DOHH2 (cell line): ENCODE results near the gene NUDT16.

Source experiments
- EZH2phosphoT487 ChIP-seq: fragments of 200-600 bp; sonication (generic); IDR thresholded peaks from 2 replicates; pipeline ENCODE4 v1.6.1; 2017; ENCODE audit warnings: borderline replicate concordance, mild to moderate bottlenecking, antibody characterized with exemption, low read length, moderate library complexity, mixed read lengths
- TF ChIP-seq, protein P1 (sequence below): fragments of 200-600 bp; sonication (generic); IDR thresholded peaks from one replicate; pipeline ENCODE4 v1.5.1; 2014; ENCODE audit warnings: antibody characterized with exemption, mild to moderate bottlenecking, low read depth, low read length; ENCODE audit not compliant: poor library complexity, severe bottlenecking

DNA sequence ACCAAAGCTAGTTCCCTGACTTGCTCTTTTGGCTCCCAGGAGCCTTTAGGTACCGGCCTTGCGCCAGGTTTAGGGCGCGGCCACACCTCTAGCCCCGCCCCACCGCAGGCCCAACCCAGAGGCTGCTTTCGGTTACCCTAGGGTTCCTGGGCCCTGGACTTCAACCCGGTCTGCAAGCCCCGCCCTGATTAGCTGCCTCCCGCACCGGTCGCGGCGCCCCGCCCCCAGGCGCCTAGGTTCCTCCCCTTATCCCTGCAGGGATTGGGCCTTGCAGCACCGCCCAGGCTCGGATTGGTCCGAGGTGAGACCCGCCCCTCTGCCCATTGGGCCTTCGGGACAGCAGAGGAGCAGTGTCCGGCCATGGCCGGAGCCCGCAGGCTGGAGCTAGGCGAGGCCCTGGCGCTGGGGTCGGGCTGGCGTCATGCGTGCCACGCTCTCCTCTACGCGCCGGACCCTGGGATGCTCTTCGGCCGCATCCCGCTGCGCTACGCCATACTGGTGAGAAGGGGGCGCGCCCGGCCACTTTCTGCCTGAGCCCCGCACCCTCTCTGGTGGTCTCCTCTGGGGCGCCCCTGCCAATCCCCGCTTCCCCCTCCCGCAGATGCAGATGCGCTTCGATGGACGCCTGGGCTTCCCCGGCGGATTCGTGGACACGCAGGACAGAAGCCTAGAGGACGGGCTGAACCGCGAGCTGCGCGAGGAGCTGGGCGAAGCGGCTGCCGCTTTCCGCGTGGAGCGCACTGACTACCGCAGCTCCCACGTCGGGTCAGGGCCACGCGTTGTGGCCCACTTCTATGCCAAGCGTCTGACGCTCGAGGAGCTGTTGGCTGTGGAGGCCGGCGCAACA is at the start of gene NUDT16:
- TF ChIP-seq, protein P1, sequence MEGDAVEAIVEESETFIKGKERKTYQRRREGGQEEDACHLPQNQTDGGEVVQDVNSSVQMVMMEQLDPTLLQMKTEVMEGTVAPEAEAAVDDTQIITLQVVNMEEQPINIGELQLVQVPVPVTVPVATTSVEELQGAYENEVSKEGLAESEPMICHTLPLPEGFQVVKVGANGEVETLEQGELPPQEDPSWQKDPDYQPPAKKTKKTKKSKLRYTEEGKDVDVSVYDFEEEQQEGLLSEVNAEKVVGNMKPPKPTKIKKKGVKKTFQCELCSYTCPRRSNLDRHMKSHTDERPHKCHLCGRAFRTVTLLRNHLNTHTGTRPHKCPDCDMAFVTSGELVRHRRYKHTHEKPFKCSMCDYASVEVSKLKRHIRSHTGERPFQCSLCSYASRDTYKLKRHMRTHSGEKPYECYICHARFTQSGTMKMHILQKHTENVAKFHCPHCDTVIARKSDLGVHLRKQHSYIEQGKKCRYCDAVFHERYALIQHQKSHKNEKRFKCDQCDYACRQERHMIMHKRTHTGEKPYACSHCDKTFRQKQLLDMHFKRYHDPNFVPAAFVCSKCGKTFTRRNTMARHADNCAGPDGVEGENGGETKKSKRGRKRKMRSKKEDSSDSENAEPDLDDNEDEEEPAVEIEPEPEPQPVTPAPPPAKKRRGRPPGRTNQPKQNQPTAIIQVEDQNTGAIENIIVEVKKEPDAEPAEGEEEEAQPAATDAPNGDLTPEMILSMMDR, result no peak
- no peak for TF ChIP-seq EZH2phosphoT487
